Measurements from ENCODE around the gene ESRRA. TPM values are rescaled to one million over a fixed set of nuclear protein-coding genes. Genes with fewer than 3 reads are reported as not detected.

ESRRA gene
- total and polyA plus RNA-seq, 2 of the 4 experiments (the other 2 are of a cell fraction), result 10.2 to 15.0 TPM

DNA sequence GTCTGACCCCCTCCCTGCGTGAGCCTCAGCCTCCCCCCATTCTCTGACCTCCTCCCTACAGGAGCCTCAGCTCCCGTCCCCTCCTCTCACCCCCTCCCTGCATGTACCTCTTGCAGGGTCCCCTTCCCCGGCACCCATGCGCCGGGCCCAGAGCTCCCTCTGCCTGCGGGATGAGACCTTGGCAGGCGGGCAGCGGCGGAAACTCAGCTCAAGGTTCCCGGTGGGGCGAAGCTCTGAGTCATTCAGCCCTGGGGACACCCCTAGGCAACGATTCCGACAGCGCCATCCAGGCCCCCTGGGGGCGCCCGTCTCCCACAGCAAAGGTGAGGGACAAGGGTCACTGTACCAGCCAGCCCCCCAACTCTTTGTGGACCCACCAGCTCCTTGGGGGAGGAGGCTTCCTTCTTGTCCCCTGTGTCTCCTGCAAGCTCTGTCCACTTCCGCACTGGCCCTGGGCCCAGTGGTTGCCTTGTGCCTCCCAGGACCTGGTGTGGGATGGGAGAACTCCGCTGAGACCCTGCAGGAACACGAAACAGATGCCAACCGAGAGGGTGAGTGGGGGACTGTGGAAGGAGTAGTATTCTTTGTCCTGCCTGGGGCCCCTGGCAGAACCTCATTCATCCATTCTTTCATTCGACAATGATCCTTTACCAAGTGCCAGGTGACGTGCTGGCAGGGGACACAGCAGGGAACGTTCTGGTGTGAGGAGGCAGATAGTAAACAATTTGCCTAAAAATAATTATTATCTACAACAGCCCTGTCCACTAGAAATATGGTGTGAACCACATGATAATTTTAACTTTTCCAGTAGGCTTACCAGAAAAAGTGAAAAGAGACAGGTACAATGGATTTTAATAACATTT is 50.0 kb downstream of the ESRRA start:
- peak overlapping the region; percentile 85 for H4K91ac ChIP-seq (ENCODE audit: insufficient read depth, low read depth, low read length)
- H2AK5ac ChIP-seq (ENCODE audit: low read depth, low read length), result peak overlapping the region; percentile 21
- H3K56ac ChIP-seq (ENCODE audit: extremely low read depth, insufficient read depth, low read length), result no peak overlapping the region
- H3K27me3 ChIP-seq (ENCODE audit: control insufficient read depth, insufficient read depth, low read length), result no peaks in the 10 kb centered on the region
- in situ Hi-C loops (cut with MboI; ENCODE audit: low sequenced_read_pairs) (no loop called here), intact Hi-C loops (cut with micrococcal nuclease) (loop anchor here (1.0 to 5.0 kb wide), 3 partner anchors 37 to 297 kb away; partner anchors contain the start of gene PRDX5), dilution Hi-C loops (cut with HindIII; ENCODE audit: low sequenced_read_pairs, unreplicated experiment) (no loop called here)
- H3K23ac ChIP-seq (ENCODE audit: low read depth, low read length), result peak overlapping the region; percentile 72
- H3K79me1 ChIP-seq (ENCODE audit: low read depth in 1 of 2, low read length in 2 of 2), result peaks cover 3 to 30% of the 10 kb centered on the region in 2 experiments; a peak in 3 of 4 replicates
- H2AK9ac ChIP-seq (replicated peaks; ENCODE audit: low read depth, low read length, poor library complexity), result peak overlapping the region; percentile 89
- no peaks in the 10 kb centered on the region for H3K9me3 ChIP-seq (ENCODE audit: control insufficient read depth, insufficient read depth, low read length)
- peak overlapping the region; percentile 84 for H2BK120ac ChIP-seq (ENCODE audit: low read depth, low read length)
- peak overlapping the region; percentile 55; the same call in 1 of the 3 replicates for H2BK15ac ChIP-seq (ENCODE audit: low read depth, low read length)
- no TSS peak for BruUV-seq (replicated peaks)
- WGBS, 2 experiments (ENCODE audit: extremely low coverage in 2 of 2, insufficient read length in 1 of 2), result no CpG with 5 or more reads among the region's 23 CpGs
- POLR2A ChIA-PET (ENCODE audit: unreplicated experiment), result interaction anchor here (0.5 to 0.6 kb wide), 2 partner anchors 37 to 519 kb away, joined by 4 to 13 read pairs; no protein-coding TSS in a partner anchor
- peak overlapping the region; percentile 93 for H3K4ac ChIP-seq (ENCODE audit: low read depth, low read length)
- H4K8ac ChIP-seq (ENCODE audit: low read depth in 2 of 2, low read length in 2 of 2), result peak overlapping the region; percentile 86 to 93
- CTCF ChIA-PET, result interaction anchor here (0.6 to 2.8 kb wide), 16 partner anchors 9 to 846 kb away, joined by 3 to 27 read pairs (median 4); partner anchors contain the start of genes ESRRA, PRDX5 and TRMT112
- DNase-seq (peak; percentile 77), ATAC-seq (ENCODE audit: low read depth) (peak; percentile 71)
- H2AFZ ChIP-seq (replicated peaks; ENCODE audit: low read length, poor library complexity), result peak overlapping the region; percentile 95
- peak overlapping the region; percentile 51; the same call in 1 of the 2 replicates for H3K14ac ChIP-seq (replicated peaks; ENCODE audit: low read depth, low read length)
- peak overlapping the region; percentile 68 for H2BK5ac ChIP-seq (ENCODE audit: low read depth, low read length, poor library complexity, severe bottlenecking)
- no peaks in the 10 kb centered on the region for H3K36me3 ChIP-seq (ENCODE audit: control insufficient read depth, insufficient read depth, low read length)
- H3K9ac ChIP-seq (ENCODE audit: low read depth, low read length), result peak overlapping the region; percentile 62
- H4K5ac ChIP-seq (ENCODE audit: low read depth, low read length), result peak overlapping the region; percentile 89
- peak overlapping the region; percentile 66 for H3K27ac ChIP-seq (ENCODE audit: insufficient read depth, low read length)
- H2BK20ac ChIP-seq (ENCODE audit: low read depth, low read length), result peak overlapping the region; percentile 66
- H3K4me3 ChIP-seq (ENCODE audit: insufficient read depth, low read depth, low read length), result peak overlapping the region; percentile 2; the same call in 1 of the 2 replicates
- H3K9me1 ChIP-seq (ENCODE audit: insufficient read depth, low read length), result peaks cover 18% of the 10 kb centered on the region
- H3K4me1 ChIP-seq (ENCODE audit: control insufficient read depth, insufficient read depth, low read length), result peaks cover 27% of the 10 kb centered on the region
- peak overlapping the region; percentile 56 for H3K4me2 ChIP-seq (ENCODE audit: low read depth, low read length)
- peak overlapping the region; percentile 78 for H3K18ac ChIP-seq (ENCODE audit: low read depth, low read length)
- H4K20me1 ChIP-seq (ENCODE audit: insufficient read depth, low read length), result no peaks in the 10 kb centered on the region
- TF ChIP-seq, protein P1, sequence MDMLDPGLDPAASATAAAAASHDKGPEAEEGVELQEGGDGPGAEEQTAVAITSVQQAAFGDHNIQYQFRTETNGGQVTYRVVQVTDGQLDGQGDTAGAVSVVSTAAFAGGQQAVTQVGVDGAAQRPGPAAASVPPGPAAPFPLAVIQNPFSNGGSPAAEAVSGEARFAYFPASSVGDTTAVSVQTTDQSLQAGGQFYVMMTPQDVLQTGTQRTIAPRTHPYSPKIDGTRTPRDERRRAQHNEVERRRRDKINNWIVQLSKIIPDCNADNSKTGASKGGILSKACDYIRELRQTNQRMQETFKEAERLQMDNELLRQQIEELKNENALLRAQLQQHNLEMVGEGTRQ (IDR thresholded peaks at IDR 0.05; ENCODE audit: low read depth, low read length), result no peak
- TF ChIP-seq MAFK (IDR thresholded peaks at IDR 0.05; ENCODE audit: low read depth, low read length) (no peak), SMC3 (IDR thresholded peaks at IDR 0.05; ENCODE audit: low read depth, low read length) (peak; percentile 77), MXI1 (IDR thresholded peaks at IDR 0.05; ENCODE audit: borderline replicate concordance, low read depth, low read length) (no peak), POLR2A (IDR thresholded peaks at IDR 0.05; ENCODE audit: low read depth, low read length) (no peak), CHD1 (IDR thresholded peaks at IDR 0.05; ENCODE audit: low read depth, low read length) (no peak), MAZ (IDR thresholded peaks at IDR 0.05; ENCODE audit: borderline replicate concordance, low read depth, low read length) (peak; percentile 87), NFE2L2 (IDR thresholded peaks at IDR 0.05; ENCODE audit: low read depth, low read length) (no peak), RAD21 (IDR thresholded peaks at IDR 0.05; ENCODE audit: low read length) (peak; percentile 79), BHLHE40 (IDR thresholded peaks at IDR 0.05; ENCODE audit: low read depth, low read length) (no peak), CEBPB (IDR thresholded peaks at IDR 0.05; ENCODE audit: low read depth, low read length) (no peak)
- TF ChIP-seq, protein P2, sequence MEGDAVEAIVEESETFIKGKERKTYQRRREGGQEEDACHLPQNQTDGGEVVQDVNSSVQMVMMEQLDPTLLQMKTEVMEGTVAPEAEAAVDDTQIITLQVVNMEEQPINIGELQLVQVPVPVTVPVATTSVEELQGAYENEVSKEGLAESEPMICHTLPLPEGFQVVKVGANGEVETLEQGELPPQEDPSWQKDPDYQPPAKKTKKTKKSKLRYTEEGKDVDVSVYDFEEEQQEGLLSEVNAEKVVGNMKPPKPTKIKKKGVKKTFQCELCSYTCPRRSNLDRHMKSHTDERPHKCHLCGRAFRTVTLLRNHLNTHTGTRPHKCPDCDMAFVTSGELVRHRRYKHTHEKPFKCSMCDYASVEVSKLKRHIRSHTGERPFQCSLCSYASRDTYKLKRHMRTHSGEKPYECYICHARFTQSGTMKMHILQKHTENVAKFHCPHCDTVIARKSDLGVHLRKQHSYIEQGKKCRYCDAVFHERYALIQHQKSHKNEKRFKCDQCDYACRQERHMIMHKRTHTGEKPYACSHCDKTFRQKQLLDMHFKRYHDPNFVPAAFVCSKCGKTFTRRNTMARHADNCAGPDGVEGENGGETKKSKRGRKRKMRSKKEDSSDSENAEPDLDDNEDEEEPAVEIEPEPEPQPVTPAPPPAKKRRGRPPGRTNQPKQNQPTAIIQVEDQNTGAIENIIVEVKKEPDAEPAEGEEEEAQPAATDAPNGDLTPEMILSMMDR (conservative IDR thresholded peaks at IDR 0.05; ENCODE audit: low read depth, low read length), result peak; percentile 91
- TF ChIP-seq, protein P3, sequence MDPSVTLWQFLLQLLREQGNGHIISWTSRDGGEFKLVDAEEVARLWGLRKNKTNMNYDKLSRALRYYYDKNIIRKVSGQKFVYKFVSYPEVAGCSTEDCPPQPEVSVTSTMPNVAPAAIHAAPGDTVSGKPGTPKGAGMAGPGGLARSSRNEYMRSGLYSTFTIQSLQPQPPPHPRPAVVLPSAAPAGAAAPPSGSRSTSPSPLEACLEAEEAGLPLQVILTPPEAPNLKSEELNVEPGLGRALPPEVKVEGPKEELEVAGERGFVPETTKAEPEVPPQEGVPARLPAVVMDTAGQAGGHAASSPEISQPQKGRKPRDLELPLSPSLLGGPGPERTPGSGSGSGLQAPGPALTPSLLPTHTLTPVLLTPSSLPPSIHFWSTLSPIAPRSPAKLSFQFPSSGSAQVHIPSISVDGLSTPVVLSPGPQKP (IDR thresholded peaks at IDR 0.05; ENCODE audit: borderline replicate concordance, low read depth, low read length), result no peak

Data from IMR-90 (cell line).